ENCODE data around the gene RRBP1.

Gene RRBP1

GRCh38 chr20:17614176-17614811, 67.7 kb downstream of the RRBP1 start:
- peaks cover 5% of the 10 kb centered on the region for H3K36me3 Mint-ChIP-seq (ENCODE audit: low read depth)
- peak overlapping the region; percentile 84 for H3K27ac Mint-ChIP-seq
- no peaks in the 10 kb centered on the region for H3K9me3 Mint-ChIP-seq
- TF ChIP-seq CTCF (IDR thresholded peaks at IDR 0.05): no peak
- H3K27me3 Mint-ChIP-seq (ENCODE audit: low read depth, poor library complexity): no peaks in the 10 kb centered on the region
- DNase-seq: no peak
- H3K4me3 Mint-ChIP-seq: no peak overlapping the region
- H3K4me1 Mint-ChIP-seq: peaks cover 11% of the 10 kb centered on the region

- no peak for TF ChIP-seq CTCF (IDR thresholded peaks at IDR 0.05)
- Mint-ChIP-seq H3K36me3 (ENCODE audit: low read depth) (peaks cover 3% of the 10 kb centered on the region), H3K27me3 (ENCODE audit: low read depth, poor library complexity) (no peaks in the 10 kb centered on the region), H3K4me1 (peaks cover 11% of the 10 kb centered on the region), H3K27ac (peak overlapping the region; percentile 81), H3K9me3 (no peaks in the 10 kb centered on the region), H3K4me3 (no peak overlapping the region)
- DNase-seq: no peak
Observed at GRCh38 chr20:17613328-17614175, 68.5 kb downstream of the RRBP1 start.

- no peaks in the 10 kb centered on the region for H3K9me3 Mint-ChIP-seq
- peak overlapping the region; percentile 54 for H3K27ac Mint-ChIP-seq
- no peaks in the 10 kb centered on the region for H3K27me3 Mint-ChIP-seq (ENCODE audit: low read depth, poor library complexity)
- TF ChIP-seq CTCF (IDR thresholded peaks at IDR 0.05): no peak
- H3K4me1 Mint-ChIP-seq: peaks cover 11% of the 10 kb centered on the region
- no peak overlapping the region for H3K4me3 Mint-ChIP-seq
- H3K36me3 Mint-ChIP-seq (ENCODE audit: low read depth): peaks cover 3% of the 10 kb centered on the region
- no peak for DNase-seq
Observed at GRCh38 chr20:17612992-17613327, 69.1 kb downstream of the RRBP1 start.

- Mint-ChIP-seq H3K4me1 (peaks cover 11% of the 10 kb centered on the region), H3K27me3 (ENCODE audit: low read depth, poor library complexity) (no peaks in the 10 kb centered on the region), H3K4me3 (no peak overlapping the region), H3K9me3 (no peaks in the 10 kb centered on the region), H3K27ac (peak overlapping the region; percentile 94), H3K36me3 (ENCODE audit: low read depth) (peaks cover 8% of the 10 kb centered on the region)
- TF ChIP-seq CTCF (IDR thresholded peaks at IDR 0.05): no peak
- no peak for DNase-seq
Observed at GRCh38 chr20:17612287-17612991, 69.6 kb downstream of the RRBP1 start.

GRCh38 chr20:17611540-17612286, 70.3 kb downstream of the RRBP1 start:
- DNase-seq: no peak
- no peaks in the 10 kb centered on the region for H3K9me3 Mint-ChIP-seq
- H3K4me3 Mint-ChIP-seq: no peak overlapping the region
- peaks cover 8% of the 10 kb centered on the region for H3K36me3 Mint-ChIP-seq (ENCODE audit: low read depth)
- no peak overlapping the region for H3K27ac Mint-ChIP-seq
- peaks cover 11% of the 10 kb centered on the region for H3K4me1 Mint-ChIP-seq
- peak; percentile 33 for TF ChIP-seq CTCF (IDR thresholded peaks at IDR 0.05)
- H3K27me3 Mint-ChIP-seq (ENCODE audit: low read depth, poor library complexity): no peaks in the 10 kb centered on the region
